ENCODE data around the gene IL10RB.
"Not testable (repeated sequence)": the region's sequence is repeated elsewhere in the genome, so short reads cannot be mapped to it uniquely, and the experiment has no call there.

The IL10RB gene

DNA sequence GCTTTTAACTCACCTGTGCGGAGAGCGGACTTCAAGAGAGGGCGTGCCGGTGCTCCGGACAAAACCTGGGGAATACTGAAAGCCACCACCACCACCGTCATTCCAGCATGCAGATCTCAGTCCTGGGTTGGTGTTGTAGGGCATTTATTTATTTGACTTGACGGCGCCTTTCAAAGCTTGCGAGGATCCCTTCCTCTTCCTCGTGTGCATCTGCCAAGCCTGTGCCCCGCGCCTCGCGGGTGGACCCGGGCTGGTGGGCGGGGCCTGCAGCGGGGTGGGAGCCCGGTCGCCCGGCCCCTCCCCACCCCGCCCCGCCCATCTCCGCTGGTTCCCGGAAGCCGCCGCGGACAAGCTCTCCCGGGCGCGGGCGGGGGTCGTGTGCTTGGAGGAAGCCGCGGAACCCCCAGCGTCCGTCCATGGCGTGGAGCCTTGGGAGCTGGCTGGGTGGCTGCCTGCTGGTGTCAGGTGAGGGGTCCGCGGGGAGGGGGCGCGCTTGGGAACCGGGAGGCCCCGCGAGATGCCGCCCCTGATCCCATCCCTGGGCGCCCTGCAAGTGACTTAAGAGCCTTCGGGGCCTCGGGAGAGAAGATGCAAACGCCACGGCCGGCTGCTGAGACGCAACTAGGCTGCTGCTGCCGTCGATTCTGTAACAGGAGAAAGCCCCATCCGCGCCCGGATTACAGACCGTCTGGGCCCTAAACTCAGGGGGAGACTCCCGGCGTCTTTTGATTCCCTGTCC, at the start of gene IL10RB:
TSS of gene IL10RB (plus strand) at position 318 of the 739 bp plus-strand sequence. CDS start at position 417, 99 bp downstream.
- peak; percentile 37 for DNase-seq

DNA sequence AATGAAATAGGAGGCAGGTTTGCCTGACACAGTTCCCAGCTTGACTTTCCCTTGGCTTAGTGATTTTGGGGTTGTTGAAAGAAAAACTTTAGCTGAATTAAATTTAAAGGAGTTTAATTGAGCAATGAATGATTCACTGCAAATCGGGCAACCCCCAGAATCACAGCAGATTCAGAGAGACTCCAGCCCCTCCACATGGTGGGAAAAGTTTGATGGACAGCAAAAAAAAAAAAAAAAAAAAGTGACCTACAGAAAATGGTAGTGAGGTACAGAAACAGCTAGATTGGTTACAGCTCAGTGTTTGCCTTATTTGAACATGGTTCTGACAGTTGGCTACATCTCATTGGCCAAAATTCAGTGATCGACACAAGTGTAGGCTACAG, 49.0 kb upstream of the IL10RB start:
- no peak for DNase-seq

DNA sequence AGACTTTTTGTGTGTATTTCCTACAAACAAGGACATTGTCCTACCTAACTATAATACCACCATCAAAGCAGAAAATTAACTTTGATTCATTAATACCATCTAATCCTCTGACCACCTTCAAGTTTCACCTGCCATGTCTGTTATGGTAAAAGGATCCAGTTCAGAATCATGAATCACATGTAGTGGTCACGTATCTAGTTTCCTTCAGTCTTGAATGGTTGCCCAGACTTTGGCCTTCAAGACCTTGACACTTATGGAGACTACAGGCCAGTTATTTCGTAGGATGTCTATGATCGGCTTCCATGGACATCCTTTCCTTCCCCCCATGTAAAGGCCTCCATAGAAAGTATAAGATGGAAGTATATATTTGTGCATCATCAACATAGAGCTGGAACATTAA, 46.9 kb upstream of the IL10RB start:
- no peak for DNase-seq

DNA sequence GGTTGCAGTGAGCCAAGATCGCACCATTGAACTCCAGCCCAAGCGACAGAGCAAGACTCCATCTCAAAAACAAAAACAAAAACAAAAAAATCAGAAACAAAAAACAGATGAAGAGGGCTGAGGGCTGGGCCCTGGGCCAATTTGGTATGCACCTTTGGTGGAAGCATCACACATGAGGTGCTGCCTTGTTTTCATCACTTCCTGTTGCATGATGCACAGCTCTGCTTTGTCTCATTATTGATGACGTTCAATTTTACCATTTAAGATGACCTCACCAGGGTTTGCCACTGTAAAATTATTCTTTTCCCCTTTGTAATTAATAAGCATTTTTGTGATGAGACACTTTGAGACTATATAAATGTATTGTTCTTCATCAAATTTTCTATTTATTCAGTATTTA, 46.2 kb upstream of the IL10RB start:
- no peak for DNase-seq

DNA sequence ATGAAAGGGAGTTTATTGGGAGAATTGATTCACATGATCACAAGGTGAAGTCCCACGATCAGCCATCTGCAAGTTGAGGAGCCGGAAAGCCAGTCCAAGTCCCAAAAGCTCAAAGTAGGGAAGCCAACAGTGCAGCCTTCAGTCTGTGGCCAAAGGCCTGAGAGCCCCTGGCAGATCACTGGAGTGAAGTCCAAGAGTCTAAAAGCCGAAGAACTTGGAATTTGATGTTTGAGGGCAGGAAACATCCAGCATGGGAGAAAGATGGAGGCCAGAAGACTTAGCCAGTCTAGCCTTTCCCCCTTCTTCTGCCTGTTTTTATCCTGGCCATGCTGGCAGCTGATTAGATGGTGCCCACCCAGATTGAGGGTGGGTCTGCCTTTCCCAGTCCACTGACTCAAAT, 40.8 kb upstream of the IL10RB start:
- not testable (repeated sequence) for DNase-seq

DNA sequence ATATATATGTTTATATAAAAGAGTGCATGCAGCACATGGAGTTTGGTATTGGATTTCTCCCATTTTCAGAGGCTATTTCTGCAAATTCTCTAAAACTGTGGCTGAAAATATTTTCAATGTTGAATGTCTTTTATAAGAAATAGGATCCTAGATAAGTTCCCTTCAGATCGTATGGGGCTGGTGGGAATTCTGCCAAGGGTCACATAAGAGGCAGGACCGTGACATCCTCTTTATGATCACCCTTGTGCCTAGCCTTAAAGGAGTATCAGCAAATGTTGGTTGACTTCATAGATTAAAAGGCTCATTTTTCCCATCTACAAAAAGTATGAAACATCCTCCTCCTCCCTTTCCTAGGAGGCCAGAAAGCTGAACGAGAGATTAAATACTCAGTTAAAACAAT, 37.7 kb upstream of the IL10RB start:
- DNase-seq = no peak

DNA sequence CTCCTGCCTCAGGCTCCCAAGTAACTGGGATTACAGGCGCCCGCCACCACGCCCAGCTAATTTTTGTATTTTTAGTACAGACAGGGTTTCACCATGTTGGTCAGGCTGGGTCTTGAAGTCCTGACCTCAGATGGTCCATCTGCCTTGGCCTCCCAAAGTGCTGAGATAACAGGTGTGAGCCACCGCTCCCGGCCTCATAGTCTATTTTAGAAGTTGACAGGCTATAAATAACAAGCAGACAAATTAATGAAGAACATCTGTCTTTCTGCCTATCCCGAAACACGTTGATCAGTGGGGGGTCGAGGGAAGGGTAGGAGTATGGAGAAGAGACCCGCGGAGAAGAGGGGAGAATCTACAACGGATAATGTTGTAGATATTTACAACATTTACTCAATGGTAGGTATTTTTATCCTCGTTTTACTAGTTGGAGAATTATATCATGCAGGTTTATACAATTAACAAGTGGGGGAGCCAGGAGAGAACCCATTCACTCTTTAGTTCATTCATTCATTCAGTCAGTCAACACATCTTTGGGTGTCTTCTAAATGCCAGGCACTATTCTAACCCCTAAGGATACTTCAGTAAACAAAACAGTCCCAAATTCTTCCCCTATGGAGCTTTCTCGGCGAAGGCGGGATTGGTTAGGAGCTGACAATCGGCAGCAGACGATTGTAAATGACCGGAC, 36.9 kb upstream of the IL10RB start:
- no peak for DNase-seq

DNA sequence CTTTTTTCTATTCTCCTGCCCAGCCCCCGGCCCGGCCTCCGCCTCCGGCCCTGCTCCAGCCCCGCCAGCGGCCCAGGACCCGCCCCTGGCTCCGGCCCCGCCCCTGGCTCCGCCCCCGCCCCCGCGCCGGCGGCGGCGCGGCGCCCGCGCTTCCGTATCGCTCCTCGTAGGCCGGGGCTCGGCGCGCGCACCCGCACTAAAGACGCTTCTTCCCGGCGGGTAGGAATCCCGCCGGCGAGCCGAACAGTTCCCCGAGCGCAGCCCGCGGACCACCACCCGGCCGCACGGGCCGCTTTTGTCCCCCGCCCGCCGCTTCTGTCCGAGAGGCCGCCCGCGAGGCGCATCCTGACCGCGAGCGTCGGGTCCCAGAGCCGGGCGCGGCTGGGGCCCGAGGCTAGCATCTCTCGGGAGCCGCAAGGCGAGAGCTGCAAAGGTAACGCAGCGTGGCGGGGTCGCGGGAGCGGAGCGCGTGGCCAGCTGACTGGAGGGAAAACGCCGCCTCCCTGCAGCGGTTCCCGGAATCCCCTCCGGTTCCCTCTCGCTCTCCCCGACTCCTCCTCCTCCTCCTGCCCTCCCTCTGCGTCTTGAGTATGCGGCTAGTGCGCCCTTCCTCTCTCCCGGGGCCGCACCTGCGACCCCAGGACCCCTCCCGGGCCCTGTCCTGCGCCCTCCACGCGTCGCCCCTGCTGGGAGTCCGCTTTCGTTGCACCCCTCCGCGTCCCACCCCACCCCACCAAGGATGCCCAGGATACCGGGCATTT, 36.2 kb upstream of the IL10RB start, which contains the start of gene IFNAR2:
TSS of gene IFNAR2 (plus strand) at position 155 of the 761 bp plus-strand sequence. CDS start 11,985 bp downstream, outside the sequence.
- peak; percentile 45 for DNase-seq

DNA sequence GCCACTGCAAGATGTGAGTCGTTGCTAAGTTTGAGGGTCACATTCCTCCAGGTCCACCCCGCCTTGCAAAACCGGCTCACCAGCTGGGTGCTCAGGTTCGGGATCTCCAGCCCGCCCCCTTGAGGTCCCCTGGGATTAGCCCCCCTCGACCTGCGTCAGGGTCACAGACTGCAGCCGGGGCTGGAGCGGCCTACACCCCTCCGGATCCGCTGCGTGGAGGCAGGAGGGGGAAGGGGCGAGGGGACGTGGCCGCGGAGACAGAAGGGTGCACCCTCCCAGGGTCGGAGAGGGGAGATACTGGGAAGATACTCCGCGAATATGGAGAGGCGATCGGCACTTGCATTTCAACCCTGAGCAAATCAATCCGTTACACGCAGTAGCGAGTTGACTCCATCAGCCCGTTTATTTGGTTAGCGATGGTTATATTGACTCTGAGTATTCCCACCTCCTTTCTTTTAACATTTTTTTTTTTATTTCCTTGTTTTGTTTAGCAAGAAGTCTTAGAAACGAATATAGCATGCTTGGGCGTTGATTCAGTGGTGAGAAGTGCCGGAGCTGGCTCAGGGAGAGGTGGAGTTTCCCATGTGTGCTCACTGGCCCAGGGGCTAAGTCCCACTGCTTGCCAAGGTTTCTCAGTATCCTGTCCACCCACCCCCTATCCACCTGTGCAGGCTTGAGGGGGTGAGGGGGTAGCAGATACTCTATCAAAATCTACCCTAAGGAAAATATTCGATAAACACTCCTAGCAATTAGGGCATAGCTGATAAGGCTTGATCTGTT, 35.4 kb upstream of the IL10RB start:
- peak; percentile 37 for DNase-seq

DNA sequence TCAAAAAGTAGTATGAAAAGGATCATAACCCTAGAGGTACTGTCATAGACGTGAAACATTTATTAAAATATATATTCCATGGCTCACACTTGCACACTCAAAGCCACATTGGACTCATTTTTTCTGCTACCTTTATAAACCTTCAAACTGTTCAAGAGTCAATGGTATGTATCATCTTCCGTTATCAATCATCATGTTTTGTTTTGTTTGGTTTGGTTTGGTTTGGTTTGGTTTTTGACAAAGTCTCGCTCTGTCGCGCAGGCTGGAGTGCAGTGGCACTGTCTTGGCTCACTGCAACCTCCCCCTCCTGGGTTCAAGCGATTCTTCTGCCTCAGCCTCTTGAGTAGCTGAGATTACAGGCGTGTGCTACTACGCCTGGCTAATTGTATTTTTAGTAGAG, 34.6 kb upstream of the IL10RB start:
- no peak for DNase-seq

DNA sequence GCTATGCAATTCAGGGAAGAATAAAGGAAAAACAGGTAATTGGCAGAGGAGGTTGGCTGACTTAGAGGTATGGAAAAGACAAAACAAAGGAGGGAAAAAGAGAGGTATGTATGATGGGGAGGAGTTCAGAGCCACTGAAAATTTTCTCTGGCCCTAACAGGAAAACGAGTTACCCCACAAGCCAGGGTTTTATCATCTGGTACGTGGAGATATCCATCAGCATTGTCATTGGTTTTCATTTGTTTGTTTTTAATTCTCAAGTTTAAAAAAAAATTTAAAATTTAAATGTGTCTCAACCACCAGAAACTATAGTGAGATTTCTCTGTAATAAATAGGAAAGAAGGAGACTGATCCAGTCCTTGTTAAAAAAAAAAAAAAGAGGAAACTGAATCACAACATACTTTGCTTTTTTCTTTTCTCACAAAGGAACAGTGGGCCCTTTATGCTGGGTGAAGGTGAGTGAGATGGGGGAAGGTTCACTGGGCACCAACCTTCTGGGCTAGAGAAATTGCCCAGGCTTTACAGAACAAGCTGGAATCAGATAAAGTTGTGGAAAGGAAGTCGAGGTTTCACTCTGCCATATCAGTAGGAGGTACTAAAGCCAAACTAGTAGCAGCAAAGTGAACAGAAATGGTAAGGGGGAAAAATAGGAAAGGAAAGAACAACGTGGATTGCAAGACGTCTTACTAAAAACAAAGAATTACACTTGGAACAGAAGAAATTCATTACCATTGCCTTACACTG, 33.7 kb upstream of the IL10RB start:
- DNase-seq = no peak

DNA sequence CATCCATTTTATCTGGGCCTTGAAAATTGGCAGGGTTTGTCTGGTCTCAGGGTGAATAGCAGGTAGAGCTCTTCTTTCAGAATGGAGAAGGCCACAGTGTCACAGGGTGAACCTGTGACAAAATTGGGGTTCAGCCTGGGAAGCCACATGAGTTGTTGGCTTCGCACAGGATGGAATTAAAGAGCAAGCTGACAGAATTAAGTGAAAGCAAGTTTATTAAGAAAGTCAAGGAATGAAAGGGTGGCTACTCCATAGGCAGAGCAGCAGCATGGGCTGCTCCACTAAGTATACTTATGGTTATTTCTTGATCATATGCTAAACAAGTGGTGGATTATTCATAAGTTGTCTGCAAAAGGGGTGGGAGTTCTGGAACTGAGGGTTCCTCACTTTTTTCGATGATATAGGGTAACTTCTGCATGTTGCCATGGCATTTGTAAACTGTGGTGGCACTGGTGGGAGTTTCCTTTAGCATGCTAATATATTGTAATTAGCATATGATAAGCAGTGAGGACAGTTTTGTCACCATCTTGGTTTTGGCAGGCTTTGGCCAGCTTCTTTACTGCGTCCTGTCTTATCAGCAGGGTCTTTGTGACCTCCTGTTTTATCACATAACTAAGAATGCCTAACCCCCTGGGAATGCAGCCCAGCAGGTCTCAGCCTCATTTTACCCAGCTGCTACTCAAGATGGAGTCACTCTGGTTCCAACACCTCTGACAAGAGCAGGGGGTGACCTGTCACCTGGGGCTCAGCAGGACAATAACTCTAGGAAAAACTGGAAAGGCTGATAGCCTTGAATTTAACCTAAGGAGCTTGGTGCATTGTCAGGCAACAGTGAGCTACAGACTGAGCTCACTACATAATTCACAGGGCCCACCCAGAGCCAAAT, 31.3 kb upstream of the IL10RB start:
- DNase-seq = no peak

DNA sequence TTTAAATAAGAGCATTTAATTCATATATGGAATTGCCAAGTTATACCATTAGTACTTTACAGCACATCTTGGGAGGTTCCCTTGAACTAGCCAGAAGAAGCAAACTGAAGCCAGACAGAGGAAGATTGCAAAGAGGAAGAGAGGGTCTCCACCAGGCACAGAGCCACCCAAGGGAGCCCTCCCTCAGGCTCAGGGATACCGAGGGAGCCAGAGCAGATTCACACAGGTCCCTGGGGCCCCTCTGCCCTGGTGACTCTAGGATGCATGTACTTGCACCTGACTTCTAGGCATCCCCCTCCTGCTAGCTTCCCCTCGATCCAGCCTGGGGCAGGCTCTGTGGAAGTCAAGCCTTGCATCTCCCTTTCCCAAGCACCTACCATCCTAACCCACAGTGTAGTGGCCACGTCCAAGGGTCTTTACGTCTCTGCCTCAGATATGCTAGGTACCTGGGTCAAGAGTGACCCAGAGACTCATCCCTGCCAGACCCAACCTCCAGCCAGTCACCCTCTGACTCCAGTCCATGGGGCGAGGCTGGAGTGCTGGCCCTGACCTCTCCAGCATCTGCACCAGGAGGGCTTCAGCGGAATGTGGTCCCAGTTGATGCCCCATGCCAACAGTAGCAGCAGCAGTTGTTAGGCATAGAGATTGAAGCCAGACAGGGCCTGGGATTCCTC, 30.0 kb upstream of the IL10RB start:
- DNase-seq = no peak

DNA sequence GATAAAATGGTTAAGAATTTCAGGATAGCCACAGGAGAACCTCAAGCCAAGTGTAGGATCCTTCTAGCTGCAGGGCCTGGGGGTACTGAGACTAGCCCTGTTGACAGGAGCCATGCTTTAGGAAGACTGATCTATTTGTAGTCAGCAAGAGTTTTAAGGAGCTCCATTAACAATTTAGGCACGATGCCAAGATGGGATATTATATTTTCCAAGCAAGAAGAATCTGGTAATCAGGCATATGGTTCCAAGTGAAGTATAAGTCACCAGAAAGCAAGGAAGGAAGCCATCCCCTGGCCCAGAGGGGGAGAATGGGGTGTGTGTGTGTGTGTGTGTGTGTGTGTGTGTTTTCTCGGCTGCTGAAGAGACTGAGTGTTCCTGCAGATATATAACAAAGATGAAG, 29.4 kb upstream of the IL10RB start:
- no peak for DNase-seq

DNA sequence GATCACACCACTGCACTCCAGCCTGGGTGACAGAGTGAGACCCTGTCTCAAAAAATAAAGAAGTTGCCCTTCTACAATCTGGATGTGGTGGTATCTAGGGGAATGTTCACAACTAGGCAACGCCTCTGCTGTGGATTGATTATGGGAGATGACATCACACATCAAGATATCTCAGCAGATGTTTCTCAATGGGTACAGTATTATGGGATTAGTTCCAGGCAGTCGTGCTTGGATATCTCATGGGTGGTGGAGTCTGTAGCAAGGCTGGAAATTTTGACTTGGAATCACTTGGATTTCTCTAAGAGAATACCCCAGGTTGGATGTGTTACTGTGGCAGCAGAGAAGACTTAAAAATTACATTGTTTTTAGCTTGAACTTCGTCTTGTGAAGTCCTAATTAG, 28.7 kb upstream of the IL10RB start:
- no peak for DNase-seq

DNA sequence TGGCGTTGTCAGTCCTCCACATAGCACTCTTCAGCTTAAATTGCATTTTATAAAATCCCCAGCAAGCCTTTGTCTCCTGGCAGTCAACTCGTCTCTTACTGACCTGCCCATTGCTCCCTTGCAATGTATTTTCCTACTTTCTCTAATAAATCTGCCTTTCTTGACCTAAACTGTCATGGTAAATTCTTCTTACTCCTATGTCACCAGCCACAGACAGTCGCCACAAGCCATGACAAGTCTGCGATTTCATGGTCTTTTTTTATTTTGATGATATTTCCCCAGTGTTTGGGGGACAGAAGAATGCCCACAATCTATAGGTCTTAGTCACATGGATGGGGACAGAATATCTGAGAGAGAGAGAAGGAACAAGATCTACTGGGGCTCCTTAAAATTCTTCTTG, 28.0 kb upstream of the IL10RB start:
- DNase-seq = no peak

DNA sequence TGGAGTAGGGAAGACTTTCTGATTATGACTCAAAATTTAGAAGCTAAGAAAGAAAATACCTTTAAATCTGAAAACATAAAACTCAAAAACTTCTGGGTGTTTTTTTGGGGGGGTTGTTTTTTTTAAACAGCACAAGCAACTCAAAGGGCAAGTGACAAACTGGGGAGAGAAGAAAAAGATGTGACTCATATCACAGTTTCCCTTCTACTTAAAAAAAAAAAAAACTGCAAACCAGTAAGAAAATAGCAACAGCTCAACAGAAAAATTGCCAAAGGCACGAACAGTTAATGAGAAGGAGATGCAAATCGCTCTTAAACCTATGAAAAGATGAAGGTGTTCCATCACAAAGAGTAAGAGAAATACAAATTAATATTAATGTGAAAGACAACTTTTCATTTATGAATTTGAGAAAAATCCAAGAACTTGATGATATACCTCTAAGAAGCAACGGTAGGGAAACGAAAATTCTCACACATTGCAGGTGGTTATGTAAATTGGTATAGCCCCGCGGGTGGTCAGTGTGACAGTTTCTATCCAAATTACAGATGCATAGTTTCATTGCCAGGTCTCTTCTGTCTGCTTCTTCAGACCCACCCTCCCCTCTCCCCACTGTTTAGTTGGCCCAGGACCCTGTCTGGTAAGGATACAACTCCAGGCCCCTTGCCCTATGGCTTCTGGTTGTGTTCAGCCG, 27.5 kb upstream of the IL10RB start:
- no peak for DNase-seq

DNA sequence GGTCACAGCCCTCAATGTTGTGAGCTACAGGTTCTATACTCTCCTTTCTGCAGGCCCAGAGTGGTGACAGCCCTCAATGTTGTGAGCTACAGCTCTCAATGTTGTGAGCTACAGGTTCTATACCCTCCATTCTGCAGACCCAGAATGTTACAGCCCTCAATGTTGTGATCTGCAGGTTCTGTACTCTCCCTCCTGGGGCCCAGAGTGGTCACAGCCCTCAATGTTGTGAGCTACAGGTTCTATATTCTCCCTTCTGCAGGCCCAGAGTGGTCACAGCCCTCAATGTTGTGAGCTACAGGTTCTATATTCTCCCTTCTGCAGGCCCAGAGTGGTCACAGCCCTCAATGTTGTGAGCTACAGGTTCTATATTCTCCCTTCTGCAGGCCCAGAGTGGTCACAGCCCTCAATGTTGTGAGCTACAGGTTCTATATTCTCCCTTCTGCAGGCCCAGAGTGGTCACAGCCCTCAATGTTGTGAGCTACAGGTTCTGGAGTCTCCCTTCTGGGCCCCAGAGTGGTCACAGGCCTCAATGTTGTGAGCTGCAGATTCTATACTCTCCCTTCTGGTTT, 26.5 kb upstream of the IL10RB start:
- DNase-seq = not testable (repeated sequence)

DNA sequence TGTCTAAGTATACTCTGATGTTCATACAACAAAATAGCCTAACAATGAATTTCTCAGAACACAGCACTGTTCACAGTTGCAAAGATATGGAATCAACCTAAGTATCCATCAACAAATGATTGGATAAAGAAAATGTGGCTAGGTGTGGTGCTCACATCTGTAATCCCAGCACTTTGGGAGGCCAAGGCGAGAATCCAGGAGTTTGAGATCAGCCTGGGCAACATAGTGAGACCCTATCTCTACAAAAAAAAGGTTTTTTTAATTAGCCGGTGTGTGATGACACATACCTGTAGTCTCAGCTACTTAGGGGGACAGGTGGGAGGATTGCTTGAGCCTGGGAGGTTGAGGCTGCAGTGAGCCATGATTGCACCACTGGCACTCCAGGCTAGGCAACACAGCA, 25.8 kb upstream of the IL10RB start:
- DNase-seq = no peak

DNA sequence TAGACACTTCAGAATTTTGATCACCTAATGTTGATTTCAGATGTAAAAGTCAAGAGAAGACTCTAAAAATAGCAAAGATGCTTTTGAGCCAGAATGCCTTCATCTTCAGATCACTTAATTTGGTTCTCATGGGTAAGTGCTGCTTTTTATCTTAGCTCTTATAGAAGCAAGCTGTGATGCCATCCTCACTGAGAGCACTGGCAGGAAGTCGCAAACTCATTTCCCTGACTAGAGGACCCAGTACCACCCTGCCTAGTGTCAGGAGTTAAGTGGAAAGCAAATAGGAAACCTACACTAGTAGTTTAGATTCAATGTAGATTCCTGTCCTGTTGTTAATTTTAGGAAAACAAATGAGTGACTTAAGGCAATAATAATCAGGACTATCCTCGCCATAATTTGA, 24.3 kb upstream of the IL10RB start:
- DNase-seq = no peak

Measured in HCEC 1CT (cell line).